ENCODE measurements around the gene EPS8.

Gene EPS8

GRCh38 chr12:15605881-15606590, 183.2 kb downstream of the EPS8 start:
- no peak overlapping the region for H3K27ac ChIP-seq
- TF ChIP-seq POLR2AphosphoS5 (IDR thresholded peaks at IDR 0.05; ENCODE audit: borderline replicate concordance, low read depth, low read length) (no peak), EZH2 (IDR thresholded peaks at IDR 0.05) (no peak), FOXP2 (optimal IDR thresholded peaks at IDR 0.05; ENCODE audit: control extremely low read depth, extremely low read length, insufficient read depth) (no peak)
- H3K36me3 ChIP-seq (ENCODE audit: insufficient read depth, low read length) = no peaks in the 10 kb centered on the region
- no peak overlapping the region for H3K4me3 ChIP-seq
- no peaks in the 10 kb centered on the region for H3K9me3 ChIP-seq (ENCODE audit: low read depth, low read length)
- H3K9ac ChIP-seq (ENCODE audit: insufficient read length) = no peak overlapping the region
- DNase-seq (ENCODE audit: low read depth, low spot score) = no peak

GRCh38 chr12:15603474-15604085, 185.6 kb downstream of the EPS8 start:
- DNase-seq (ENCODE audit: low read depth, low spot score) = peak; percentile 48
- TF ChIP-seq EZH2 (IDR thresholded peaks at IDR 0.05) (no peak), FOXP2 (optimal IDR thresholded peaks at IDR 0.05; ENCODE audit: control extremely low read depth, extremely low read length, insufficient read depth) (no peak)
- Histone ChIP-seq H3K9ac (ENCODE audit: insufficient read length) (no peak overlapping the region), H3K36me3 (ENCODE audit: insufficient read depth, low read length) (no peaks in the 10 kb centered on the region), H3K9me3 (ENCODE audit: low read depth, low read length) (no peaks in the 10 kb centered on the region), H3K4me3 (peak overlapping the region; percentile 42), H3K27ac (peak overlapping the region; percentile 5; the same call in 1 of the 2 replicates)

GRCh38 chr12:15602051-15602672, 187.0 kb downstream of the EPS8 start:
- Histone ChIP-seq H3K9ac (ENCODE audit: insufficient read length) (no peak overlapping the region), H3K36me3 (ENCODE audit: insufficient read depth, low read length) (no peaks in the 10 kb centered on the region), H3K27ac (no peak overlapping the region), H3K4me3 (no peak overlapping the region), H3K9me3 (ENCODE audit: low read depth, low read length) (no peaks in the 10 kb centered on the region)
- TF ChIP-seq FOXP2 (optimal IDR thresholded peaks at IDR 0.05; ENCODE audit: control extremely low read depth, extremely low read length, insufficient read depth) (no peak), POLR2AphosphoS5 (IDR thresholded peaks at IDR 0.05; ENCODE audit: borderline replicate concordance, low read depth, low read length) (no peak), EZH2 (IDR thresholded peaks at IDR 0.05) (no peak)
- DNase-seq (ENCODE audit: low read depth, low spot score) = no peak

GRCh38 chr12:15601210-15601800, 187.9 kb downstream of the EPS8 start:
- Histone ChIP-seq H3K9ac (ENCODE audit: insufficient read length) (no peak overlapping the region), H3K4me3 (no peak overlapping the region), H3K27ac (no peak overlapping the region), H3K9me3 (ENCODE audit: low read depth, low read length) (no peaks in the 10 kb centered on the region), H3K36me3 (ENCODE audit: insufficient read depth, low read length) (no peaks in the 10 kb centered on the region)
- no peak for DNase-seq (ENCODE audit: low read depth, low spot score)
- TF ChIP-seq POLR2AphosphoS5 (IDR thresholded peaks at IDR 0.05; ENCODE audit: borderline replicate concordance, low read depth, low read length) (no peak), EZH2 (IDR thresholded peaks at IDR 0.05) (no peak), FOXP2 (optimal IDR thresholded peaks at IDR 0.05; ENCODE audit: control extremely low read depth, extremely low read length, insufficient read depth) (no peak)

- H3K9ac ChIP-seq (ENCODE audit: insufficient read length) = no peak overlapping the region
- H3K36me3 ChIP-seq (ENCODE audit: insufficient read depth, low read length) = no peaks in the 10 kb centered on the region
- DNase-seq (ENCODE audit: low read depth, low spot score) = no peak
- TF ChIP-seq FOXP2 (optimal IDR thresholded peaks at IDR 0.05; ENCODE audit: control extremely low read depth, extremely low read length, insufficient read depth) = no peak
- no peak for TF ChIP-seq EZH2 (IDR thresholded peaks at IDR 0.05)
- TF ChIP-seq POLR2AphosphoS5 (IDR thresholded peaks at IDR 0.05; ENCODE audit: borderline replicate concordance, low read depth, low read length) = no peak
- H3K4me3 ChIP-seq = no peak overlapping the region
- H3K27ac ChIP-seq = no peak overlapping the region
- H3K9me3 ChIP-seq (ENCODE audit: low read depth, low read length) = no peaks in the 10 kb centered on the region
These were observed 188.8 kb downstream of the EPS8 start for GRCh38 chr12:15600223-15600935.

GRCh38 chr12:15599266-15600037, 189.7 kb downstream of the EPS8 start:
- no peak for TF ChIP-seq EZH2 (IDR thresholded peaks at IDR 0.05)
- no peak for TF ChIP-seq FOXP2 (optimal IDR thresholded peaks at IDR 0.05; ENCODE audit: control extremely low read depth, extremely low read length, insufficient read depth)
- no peak for TF ChIP-seq POLR2AphosphoS5 (IDR thresholded peaks at IDR 0.05; ENCODE audit: borderline replicate concordance, low read depth, low read length)
- peak; percentile 35 for DNase-seq (ENCODE audit: low read depth, low spot score)
- H3K36me3 ChIP-seq (ENCODE audit: insufficient read depth, low read length) = no peaks in the 10 kb centered on the region
- no peak overlapping the region for H3K9ac ChIP-seq (ENCODE audit: insufficient read length)
- H3K27ac ChIP-seq = no peak overlapping the region
- H3K4me3 ChIP-seq = no peak overlapping the region
- H3K9me3 ChIP-seq (ENCODE audit: low read depth, low read length) = no peaks in the 10 kb centered on the region

- Histone ChIP-seq H3K9me3 (ENCODE audit: low read depth, low read length) (no peaks in the 10 kb centered on the region), H3K9ac (ENCODE audit: insufficient read length) (no peak overlapping the region), H3K36me3 (ENCODE audit: insufficient read depth, low read length) (no peaks in the 10 kb centered on the region), H3K27ac (no peak overlapping the region), H3K4me3 (no peak overlapping the region)
- no peak for DNase-seq (ENCODE audit: low read depth, low spot score)
- no peak for TF ChIP-seq FOXP2 (optimal IDR thresholded peaks at IDR 0.05; ENCODE audit: control extremely low read depth, extremely low read length, insufficient read depth)
- no peak for TF ChIP-seq POLR2AphosphoS5 (IDR thresholded peaks at IDR 0.05; ENCODE audit: borderline replicate concordance, low read depth, low read length)
- TF ChIP-seq EZH2 (IDR thresholded peaks at IDR 0.05) = no peak
These were observed 191.9 kb downstream of the EPS8 start for GRCh38 chr12:15597125-15597830.

Data from SK-N-MC (cell line).